Inflammatory macrophage treated with lipopolysaccharide for 4 hours (primary cell): ENCODE measurements around the gene RDH13.
A peak's percentile ranks its signal among the peaks of the same experiment; 100 is the strongest.
"Not testable (repeated sequence)": the region's sequence is repeated elsewhere in the genome, so short reads cannot be mapped to it uniquely, and the experiment has no call there.

ENCODE experiments used
- DNase-seq: peaks from one replicate; pipeline ENCODE4 v3.0.0-alpha.2; 2020

RDH13 gene

GRCh38 chr19:55010561-55010960 lies 52.4 kb downstream of the RDH13 start:
- DNase-seq, result not testable (repeated sequence)

- not testable (repeated sequence) for DNase-seq
Observed at GRCh38 chr19:55008781-55009180, 54.2 kb downstream of the RDH13 start.

DNA sequence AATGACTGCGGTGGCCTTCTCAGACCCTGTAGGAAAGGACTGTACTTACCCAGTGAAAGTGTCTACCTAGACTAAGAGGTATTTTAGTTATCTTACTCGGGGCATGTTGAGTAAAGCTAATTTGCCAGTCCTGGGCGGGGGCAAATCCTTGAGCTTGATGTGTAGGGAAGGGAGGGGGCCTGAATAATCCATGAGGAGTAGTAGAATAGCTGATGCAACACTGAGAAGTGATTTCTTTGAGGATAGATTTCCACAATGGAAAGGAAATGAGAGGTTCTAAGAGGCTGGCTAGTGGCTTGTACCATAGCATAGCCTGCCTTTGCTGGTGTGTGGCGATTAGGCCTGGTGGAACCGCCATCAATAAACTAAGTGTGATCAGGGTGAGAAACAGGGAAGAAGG lies 54.8 kb downstream of the RDH13 start:
- DNase-seq, result not testable (repeated sequence)

GRCh38 chr19:55007537-55007936 lies 55.4 kb downstream of the RDH13 start:
- DNase-seq, result not testable (repeated sequence)

GRCh38 chr19:55006795-55007194 lies 56.2 kb downstream of the RDH13 start:
- DNase-seq, result not testable (repeated sequence)

GRCh38 chr19:55005684-55006488 lies 57.1 kb downstream of the RDH13 start:
- peak; percentile 94 for DNase-seq

- DNase-seq, result no peak
Observed at GRCh38 chr19:55000761-55001160, 62.2 kb downstream of the RDH13 start.

- DNase-seq, result not testable (repeated sequence)
Observed at GRCh38 chr19:54998751-54999239, 64.2 kb downstream of the RDH13 start.

- no peak for DNase-seq
Observed at GRCh38 chr19:54995561-54995960, 67.4 kb downstream of the RDH13 start.
